B cell (primary cell): ENCODE results near the gene HPGD.

ENCODE experiments used
- EZH2 ChIP-seq: IDR thresholded peaks from 2 replicates; pipeline ENCODE4 v1.6.1; 2012; ENCODE audit warnings: borderline replicate concordance, low read depth, mild to moderate bottlenecking, moderate library complexity, low read length; ENCODE audit not compliant: insufficient read depth, poor library complexity, severe bottlenecking
- TF ChIP-seq, protein P1 (sequence below): fragments of 200-600 bp; IDR thresholded peaks from one replicate; pipeline ENCODE4 v1.8.0; 2022; ENCODE audit warnings: antibody characterized with exemption, mild to moderate bottlenecking

DNA sequence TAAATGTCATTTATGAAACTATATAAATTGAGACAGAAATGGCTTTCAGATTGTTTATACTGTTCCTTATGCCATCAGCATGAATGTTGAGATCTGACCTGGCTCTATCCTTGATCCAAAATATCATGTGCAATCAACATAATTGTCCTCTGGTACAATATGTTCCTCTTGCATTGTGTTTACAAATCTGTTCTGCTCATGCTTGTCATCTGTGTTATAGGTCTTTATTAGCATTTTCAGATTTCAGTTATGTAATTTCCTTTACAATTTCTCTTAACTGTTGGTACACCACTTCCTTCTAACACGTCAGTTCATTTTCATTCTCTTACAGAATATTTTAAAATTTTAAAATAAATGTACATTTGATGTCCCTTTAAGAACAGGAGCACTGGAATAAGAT, 1.6 kb downstream of the HPGD start:
- TF ChIP-seq, protein P1, sequence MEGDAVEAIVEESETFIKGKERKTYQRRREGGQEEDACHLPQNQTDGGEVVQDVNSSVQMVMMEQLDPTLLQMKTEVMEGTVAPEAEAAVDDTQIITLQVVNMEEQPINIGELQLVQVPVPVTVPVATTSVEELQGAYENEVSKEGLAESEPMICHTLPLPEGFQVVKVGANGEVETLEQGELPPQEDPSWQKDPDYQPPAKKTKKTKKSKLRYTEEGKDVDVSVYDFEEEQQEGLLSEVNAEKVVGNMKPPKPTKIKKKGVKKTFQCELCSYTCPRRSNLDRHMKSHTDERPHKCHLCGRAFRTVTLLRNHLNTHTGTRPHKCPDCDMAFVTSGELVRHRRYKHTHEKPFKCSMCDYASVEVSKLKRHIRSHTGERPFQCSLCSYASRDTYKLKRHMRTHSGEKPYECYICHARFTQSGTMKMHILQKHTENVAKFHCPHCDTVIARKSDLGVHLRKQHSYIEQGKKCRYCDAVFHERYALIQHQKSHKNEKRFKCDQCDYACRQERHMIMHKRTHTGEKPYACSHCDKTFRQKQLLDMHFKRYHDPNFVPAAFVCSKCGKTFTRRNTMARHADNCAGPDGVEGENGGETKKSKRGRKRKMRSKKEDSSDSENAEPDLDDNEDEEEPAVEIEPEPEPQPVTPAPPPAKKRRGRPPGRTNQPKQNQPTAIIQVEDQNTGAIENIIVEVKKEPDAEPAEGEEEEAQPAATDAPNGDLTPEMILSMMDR = no peak
- no peak for TF ChIP-seq EZH2
